Motor neuron (in vitro differentiated cells): ENCODE data around the gene CCDC182. TPM values are rescaled to one million over a fixed set of nuclear protein-coding genes. Genes with fewer than 3 reads are reported as not detected.

Experiments
- ATAC-seq, 8 experiments: fragments of 200-7000 bp; cut with Tn5 transposase; replicated peaks in 6 of 8; 2 replicates each; pipeline ENCODE4 v1.8.0; 2021; ENCODE audit warnings: mild to moderate bottlenecking in 8 of 8, moderate library complexity in 8 of 8
- H3K27ac ChIP-seq, 2 donors: fragments of 250-450 bp; sonication (Bioruptor Pico); 2 replicates each; pipeline ENCODE4 v1.9.0; 2021; ENCODE audit warnings: antibody characterized with exemption in 2 of 2, mild to moderate bottlenecking in 2 of 2, moderate library complexity in 1 of 2
- H3K4me1 ChIP-seq, 2 donors: fragments of 250-450 bp; sonication (Bioruptor Pico); replicated peaks in 1 of 2; 2 replicates each; pipeline ENCODE4 v1.6.1; 2021; ENCODE audit warnings: antibody characterized with exemption in 2 of 2, mild to moderate bottlenecking in 2 of 2, moderate library complexity in 1 of 2
- H3K4me3 ChIP-seq, 5 donors: fragments of 250-450 bp; sonication (Bioruptor Pico); 2 replicates each; pipeline ENCODE4 v1.9.0; 2021; ENCODE audit warnings: antibody characterized with exemption in 5 of 5, mild to moderate bottlenecking in 5 of 5, moderate library complexity in 4 of 5
- WGBS, 10 experiments: fragments of 450-650 bp; shearing (Covaris generic); methylation state at CpG; one replicate each; pipeline ENCODE4 v1.0.0; 2022; 5-methylcytosine and 5-hydroxymethylcytosine counted together
- in situ Hi-C, 9 experiments: fragments of 400-800 bp; cut with MboI; loops; one replicate each; pipeline ENCODE4 v1.15.0; 2021; ENCODE audit warnings: low sequenced_read_pairs in 9 of 9, low pct_unique_long_range_greater_than_20kb in 2 of 9; ENCODE audit not compliant: unreplicated experiment in 9 of 9
- total RNA-seq, 8 experiments: library from RNA; unstranded; fragments of 300-600 nt; gene quantifications; 2 replicates each; pipeline versions ENCODE4 v1.2.3 to v1.2.4, GENCODE V29; 2022

CCDC182 gene
- total RNA-seq, 8 experiments from 2014 or later = 0.25 to 0.76 TPM; not detected in 6

DNA sequence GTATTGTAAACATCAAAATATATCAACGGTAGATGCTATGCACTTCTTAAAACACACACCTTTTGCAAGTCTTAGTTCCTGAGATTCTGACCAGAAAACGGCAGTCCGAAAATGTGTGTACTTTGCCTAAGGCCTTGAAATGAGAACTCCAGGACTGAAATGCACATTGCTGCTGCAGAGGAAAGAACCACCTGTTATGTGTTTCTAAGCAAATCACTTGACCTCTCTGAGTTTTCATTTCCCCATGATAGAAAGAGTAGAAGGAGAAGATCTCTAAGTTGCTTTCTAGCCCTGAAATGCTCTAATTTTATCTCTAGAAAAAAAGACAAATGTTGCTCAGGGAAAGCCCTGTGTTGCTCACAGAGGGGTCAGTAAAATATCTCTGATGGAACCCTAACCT lies 9.9 kb downstream of the CCDC182 start:
- ATAC-seq = no peak
- in situ Hi-C loops = loop anchor here in 2 of 9 experiments (25.0 kb wide), 1 partner anchor 598 kb away; no protein-coding TSS in a partner anchor
- peaks cover 4 to 18% of the 10 kb centered on the region in 2 donors for H3K4me1 ChIP-seq
- no peak overlapping the region for H3K27ac ChIP-seq
- 8 to 100% (median 93%) methylated on average over 1 to 3 of the region's 3 CpGs for WGBS, 10 experiments
- H3K4me3 ChIP-seq = no peak overlapping the region

DNA sequence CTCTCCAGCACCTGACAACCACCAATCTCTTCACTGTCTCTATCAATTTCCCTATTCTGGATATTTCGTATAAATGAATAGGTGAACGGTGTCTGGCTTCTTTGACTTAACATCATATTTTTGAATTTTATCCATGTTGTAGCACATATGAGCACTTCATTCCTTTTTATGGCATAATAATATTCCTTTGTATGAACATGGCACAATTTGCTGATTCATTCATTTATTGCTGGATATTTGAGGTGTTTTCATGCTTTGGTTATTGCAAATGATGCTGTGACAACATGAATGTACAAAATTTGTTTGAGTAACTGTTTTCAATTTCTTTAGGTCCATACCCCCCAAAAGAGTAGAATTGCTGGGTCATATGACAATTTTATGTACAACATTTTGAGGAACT lies 12.0 kb downstream of the CCDC182 start:
- no peak for ATAC-seq
- Histone ChIP-seq H3K4me3 (no peak overlapping the region), H3K27ac (no peak overlapping the region), H3K4me1 (peaks cover 5 to 18% of the 10 kb centered on the region in 2 donors)
- in situ Hi-C loops = loop anchor here in 2 of 9 experiments (25.0 kb wide), 1 partner anchor 596 kb away; no protein-coding TSS in a partner anchor
- 47 to 100% (median 94%) methylated on average over 1 to 2 of the region's 2 CpGs; no CpG with 5 or more reads in 3 of the 10 experiments for WGBS, 10 experiments

DNA sequence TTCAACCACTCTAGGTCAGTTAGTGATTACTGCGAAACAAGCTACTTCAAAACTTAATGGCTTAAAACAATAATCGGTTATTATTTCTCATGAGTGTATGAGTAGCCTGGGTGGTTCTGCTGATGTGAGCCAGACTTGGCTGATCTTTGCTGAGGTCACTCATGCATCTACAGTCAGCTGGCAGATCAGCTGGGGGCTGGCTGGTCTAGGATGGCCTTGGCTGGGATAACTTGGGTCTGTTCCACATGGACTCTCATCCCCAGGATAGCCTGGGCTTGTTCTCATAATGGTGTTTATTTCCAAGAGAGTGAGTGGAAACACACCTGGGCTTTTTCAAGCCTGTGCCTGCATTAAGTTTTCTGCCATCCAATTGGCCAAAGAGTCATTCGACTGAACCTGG lies 13.0 kb downstream of the CCDC182 start:
- Histone ChIP-seq H3K27ac (no peak overlapping the region), H3K4me1 (peaks cover 15 to 25% of the 10 kb centered on the region in 2 donors), H3K4me3 (no peak overlapping the region)
- ATAC-seq = no peak
- in situ Hi-C loops = loop anchor here in 2 of 9 experiments (25.0 kb wide), 1 partner anchor 595 kb away; no protein-coding TSS in a partner anchor
- 20 to 100% (median 73%) methylated on average over 1 to 3 of the region's 3 CpGs; no CpG with 5 or more reads in 1 of the 10 experiments for WGBS, 10 experiments

DNA sequence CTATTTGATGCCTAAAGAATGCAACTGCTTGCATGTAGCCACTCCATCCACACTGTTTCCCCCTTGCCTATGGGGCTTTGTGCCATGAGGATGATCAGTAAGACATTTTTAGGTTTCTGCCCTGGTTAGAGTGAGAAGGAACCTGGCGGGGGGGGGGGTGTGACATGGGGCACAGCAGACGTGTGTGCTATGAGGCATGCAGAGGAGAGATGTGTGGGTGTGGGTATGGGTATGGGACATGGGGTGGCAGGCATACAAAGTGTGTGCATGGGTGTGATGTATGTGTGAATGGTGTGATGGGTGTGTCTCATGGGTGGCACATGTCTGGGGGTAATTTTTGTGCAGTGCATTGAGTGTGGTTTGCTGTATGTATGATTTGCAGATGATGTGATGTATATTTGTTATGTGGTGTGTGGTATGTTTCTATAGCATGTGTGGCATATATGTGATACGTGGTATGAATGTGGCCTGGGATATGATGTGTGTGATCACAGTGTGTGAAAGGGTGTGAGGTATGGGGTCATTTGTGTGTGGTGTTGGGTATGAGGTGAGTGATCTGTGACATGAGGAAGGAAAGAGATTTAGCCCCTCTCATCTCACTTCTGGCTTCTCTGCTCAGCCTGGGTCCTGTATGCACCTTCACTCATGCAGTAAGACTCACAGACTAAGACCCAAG lies 14.9 kb downstream of the CCDC182 start:
- ATAC-seq = no peak
- WGBS, 10 experiments = 0 to 29% methylated on average over 1 of the region's 3 CpGs; no CpG with 5 or more reads in 8 of the 10 experiments
- H3K4me1 ChIP-seq = peaks cover 30% of the 10 kb centered on the region in 2 donors
- no peak overlapping the region for H3K4me3 ChIP-seq
- in situ Hi-C loops = loop anchor here in 2 of 9 experiments (25.0 kb wide), 1 partner anchor 593 kb away; no protein-coding TSS in a partner anchor
- no peak overlapping the region for H3K27ac ChIP-seq

DNA sequence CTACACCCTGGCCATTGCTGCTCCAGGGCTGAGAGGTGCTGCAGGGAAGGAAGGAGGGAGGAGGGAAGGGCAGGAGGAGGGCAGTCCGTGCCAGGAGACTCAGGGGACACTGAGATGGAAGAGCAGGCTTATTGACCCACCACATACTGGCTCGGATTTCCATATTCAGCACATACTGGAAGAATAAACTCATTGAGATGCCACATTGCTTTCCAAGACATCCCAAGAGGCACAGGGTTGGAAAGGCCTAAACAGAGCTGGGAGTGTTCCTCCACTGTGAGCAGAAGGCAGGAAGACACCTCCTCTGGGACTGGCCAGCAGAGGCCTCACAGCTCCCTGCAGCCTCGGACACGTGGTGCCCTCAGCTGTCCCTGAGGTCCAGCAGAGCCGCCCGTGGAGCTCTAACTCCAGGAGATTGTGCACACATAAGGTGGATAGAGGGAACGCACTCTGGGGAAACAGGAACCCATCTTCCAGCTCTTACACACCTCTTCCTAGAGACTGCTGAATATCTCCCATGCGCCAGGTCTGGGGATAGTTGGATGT lies 17.4 kb downstream of the CCDC182 start:
- peak in 2 of 8 experiments; percentile 62 to 69 for ATAC-seq
- Histone ChIP-seq H3K27ac (no peak overlapping the region), H3K4me3 (no peak overlapping the region), H3K4me1 (peaks cover 37 to 51% of the 10 kb centered on the region in 2 donors)
- in situ Hi-C loops = loop anchor here in 2 of 9 experiments (25.0 kb wide), 1 partner anchor 590 kb away; no protein-coding TSS in a partner anchor
- WGBS, 10 experiments = 45 to 80% (median 60%) methylated on average over 1 to 4 of the region's 8 CpGs; no CpG with 5 or more reads in 7 of the 10 experiments

DNA sequence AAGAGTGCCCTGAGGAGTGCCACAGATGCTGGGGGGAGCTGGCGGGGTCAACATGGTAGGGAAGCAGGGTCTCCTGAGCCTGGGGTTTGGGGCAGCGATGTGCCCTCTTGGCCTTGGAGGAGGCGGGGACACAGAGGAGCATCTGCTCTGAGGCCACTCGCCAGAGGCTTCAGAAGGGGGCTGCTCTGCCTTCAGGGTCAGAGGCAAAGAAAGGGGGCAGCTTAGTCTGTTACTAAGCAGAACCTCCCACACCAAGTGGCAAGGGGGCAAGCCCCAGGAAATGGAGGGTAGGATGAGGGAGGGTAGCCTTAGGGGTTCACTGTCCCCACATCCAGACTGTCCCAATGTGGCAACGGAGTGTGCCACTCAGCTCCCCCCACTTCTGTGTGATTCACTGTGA lies 18.3 kb downstream of the CCDC182 start:
- 60 to 83% (median 82%) methylated on average over 2 of the region's 5 CpGs; no CpG with 5 or more reads in 7 of the 10 experiments for WGBS, 10 experiments
- ATAC-seq = no peak
- H3K4me1 ChIP-seq = peaks cover 46 to 59% of the 10 kb centered on the region in 2 donors
- no peak overlapping the region for H3K4me3 ChIP-seq
- peak overlapping the region in 1 of 2 donors; percentile 25 for H3K27ac ChIP-seq
- in situ Hi-C loops = loop anchor here in 2 of 9 experiments (25.0 kb wide), 1 partner anchor 590 kb away; no protein-coding TSS in a partner anchor

DNA sequence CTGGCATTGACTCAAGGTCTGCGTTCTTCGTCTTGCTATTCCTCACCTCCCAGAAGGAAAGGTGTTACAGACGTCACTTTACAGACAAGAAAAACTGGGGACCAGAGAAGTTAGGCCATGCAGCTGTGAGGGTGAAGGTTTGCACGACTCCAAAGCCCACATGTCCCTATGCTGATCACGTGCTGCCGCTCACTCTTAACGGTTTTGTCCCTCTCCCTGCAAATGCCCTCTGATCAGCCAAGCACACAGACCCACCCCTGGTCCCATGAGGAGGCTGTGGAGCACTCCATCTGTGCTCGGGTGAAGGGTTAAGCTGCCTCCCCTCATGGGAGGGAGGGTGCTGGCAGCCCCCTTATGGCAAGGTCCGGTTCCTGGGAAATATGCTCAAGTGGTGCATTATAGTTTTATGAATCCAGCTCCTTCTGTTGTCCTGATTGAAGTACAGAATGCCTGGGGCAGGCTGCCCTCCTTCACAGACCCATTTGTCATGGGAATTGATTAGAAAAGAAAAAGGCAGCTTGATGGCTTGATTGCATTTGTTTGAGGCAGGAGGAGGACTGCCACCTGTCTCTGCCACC lies 18.8 kb downstream of the CCDC182 start:
- Histone ChIP-seq H3K27ac (peak overlapping the region in 1 of 2 donors; percentile 25), H3K4me1 (peaks cover 48 to 59% of the 10 kb centered on the region in 2 donors), H3K4me3 (no peak overlapping the region)
- peak in 4 of 8 experiments; percentile 12 to 39 (median 37) for ATAC-seq
- 43 to 100% (median 59%) methylated on average over 1 to 9 of the region's 9 CpGs; no CpG with 5 or more reads in 2 of the 10 experiments for WGBS, 10 experiments
- in situ Hi-C loops = loop anchor here in 2 of 9 experiments (25.0 kb wide), 1 partner anchor 589 kb away; no protein-coding TSS in a partner anchor

DNA sequence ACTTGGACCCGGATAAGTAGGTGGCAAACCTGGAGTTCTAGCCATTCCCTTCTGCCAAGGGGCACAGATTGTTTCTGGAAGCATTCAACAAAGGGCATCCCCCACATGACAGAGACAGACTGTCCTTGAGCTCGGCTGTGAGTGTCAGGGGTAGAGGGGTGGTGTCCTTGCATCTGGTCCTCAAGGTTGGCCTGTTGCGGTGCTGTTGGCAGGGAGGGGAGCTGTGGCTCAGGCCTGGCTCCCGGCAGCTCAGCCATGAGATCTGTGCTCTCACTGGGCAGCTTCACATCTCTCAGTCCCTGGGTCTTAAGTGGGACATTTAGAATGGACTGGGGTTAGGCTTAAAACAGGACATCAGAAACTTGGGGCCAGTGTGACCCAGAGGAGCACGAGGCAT lies 20.4 kb downstream of the CCDC182 start:
- H3K27ac ChIP-seq = peak overlapping the region in 1 of 2 donors; percentile 76
- 83 to 100% (median 90%) methylated on average over 1 to 2 of the region's 5 CpGs; no CpG with 5 or more reads in 7 of the 10 experiments for WGBS, 10 experiments
- in situ Hi-C loops = loop anchor here in 2 of 9 experiments (25.0 kb wide), 1 partner anchor 587 kb away; no protein-coding TSS in a partner anchor
- H3K4me3 ChIP-seq = no peak overlapping the region
- no peak for ATAC-seq
- peaks cover 48 to 55% of the 10 kb centered on the region in 2 donors for H3K4me1 ChIP-seq

DNA sequence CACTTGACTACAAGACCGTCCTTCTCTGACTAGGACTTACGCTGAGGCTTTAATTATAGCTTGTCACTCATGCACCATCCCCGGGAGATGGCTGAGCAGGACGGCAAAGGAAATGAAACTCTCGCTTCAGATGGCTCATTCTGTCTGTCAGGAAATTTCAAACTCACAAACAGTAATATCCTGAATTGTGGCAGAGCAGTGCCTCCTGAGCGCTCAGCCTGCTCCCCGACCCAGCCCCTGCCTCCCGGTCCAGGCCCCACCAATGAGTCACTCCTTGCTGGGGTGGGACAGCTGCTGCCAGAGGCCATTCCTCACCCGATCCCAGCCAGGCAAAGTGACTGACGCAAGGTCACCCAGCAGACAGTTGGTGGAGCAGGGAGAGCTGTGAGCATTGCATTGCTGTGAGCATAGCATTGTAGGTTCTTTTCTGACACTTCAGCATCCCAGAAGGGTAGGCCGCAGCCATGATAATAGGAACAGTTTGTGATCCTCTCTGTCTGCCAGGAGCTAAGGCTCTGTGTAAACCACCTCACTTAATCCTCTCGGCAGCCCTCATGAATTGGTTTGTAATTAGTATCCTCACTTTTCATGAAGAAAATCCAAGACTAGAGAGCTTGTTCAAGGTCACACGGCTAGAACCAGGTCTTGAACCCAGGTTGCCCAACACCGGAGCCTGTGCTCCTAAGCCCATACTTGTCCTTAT lies 20.9 kb downstream of the CCDC182 start:
- peaks cover 48 to 55% of the 10 kb centered on the region in 2 donors for H3K4me1 ChIP-seq
- WGBS, 10 experiments = 33 to 100% (median 74%) methylated on average over 1 to 8 of the region's 14 CpGs; no CpG with 5 or more reads in 3 of the 10 experiments
- in situ Hi-C loops = no loop called here
- H3K27ac ChIP-seq = peak overlapping the region in 1 of 2 donors; percentile 76
- ATAC-seq = peak in 7 of 8 experiments; percentile 85 to 90 (median 88)
- no peak overlapping the region for H3K4me3 ChIP-seq

DNA sequence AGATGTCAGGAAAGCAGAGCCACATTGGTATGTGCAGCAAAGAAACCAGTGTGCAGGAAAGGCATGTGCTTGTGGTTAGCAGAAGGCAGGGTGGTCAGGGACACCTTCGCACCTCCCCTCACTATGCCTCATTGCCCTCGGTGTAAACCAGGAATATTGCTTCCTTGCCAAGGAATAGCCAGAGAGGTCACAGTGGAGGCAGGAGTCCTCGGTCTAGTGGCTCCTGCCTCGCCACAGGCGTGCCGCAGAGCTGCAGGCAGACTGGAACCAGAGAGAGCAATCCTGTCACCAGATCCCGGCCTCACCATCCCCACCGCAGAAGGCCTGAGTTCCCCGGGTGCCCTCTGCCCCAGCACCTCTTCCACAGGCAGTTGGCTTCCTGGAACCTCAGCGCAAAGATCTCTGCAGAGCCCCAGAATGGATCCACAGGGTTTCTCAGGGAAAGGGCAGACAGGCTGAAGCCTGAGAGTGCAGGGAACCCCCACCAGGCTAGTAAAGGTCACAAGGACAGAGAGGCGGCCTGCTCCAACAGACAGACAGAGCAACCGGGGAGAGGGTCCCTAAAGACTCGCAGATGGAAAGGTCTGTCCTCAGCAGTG lies 21.6 kb downstream of the CCDC182 start:
- peak overlapping the region in 1 of 2 donors; percentile 76 for H3K27ac ChIP-seq
- H3K4me3 ChIP-seq = no peak overlapping the region
- H3K4me1 ChIP-seq = peaks cover 48 to 55% of the 10 kb centered on the region in 2 donors
- 33 to 90% (median 60%) methylated on average over 1 to 6 of the region's 13 CpGs; no CpG with 5 or more reads in 5 of the 10 experiments for WGBS, 10 experiments
- no peak for ATAC-seq
- in situ Hi-C loops = no loop called here

DNA sequence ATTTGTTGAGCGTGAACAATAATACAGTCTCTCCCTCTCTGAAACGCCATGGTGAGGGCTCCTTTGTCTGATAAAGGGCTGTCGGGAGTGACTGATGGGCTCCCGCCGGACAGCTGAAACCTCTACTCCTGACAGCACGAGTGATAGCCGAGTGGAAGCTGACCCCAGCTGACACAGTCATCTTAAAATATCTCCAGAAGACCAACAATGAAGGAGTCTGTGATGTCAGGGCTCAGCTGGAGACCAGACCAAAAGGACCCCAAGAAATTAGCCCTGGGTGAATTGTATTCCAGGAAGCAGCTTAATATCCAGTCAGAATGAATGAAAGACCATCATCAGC lies 22.4 kb downstream of the CCDC182 start:
- ATAC-seq = peak in 5 of 8 experiments; percentile 16 to 46 (median 34)
- Histone ChIP-seq H3K27ac (peak overlapping the region in 1 of 2 donors; percentile 76), H3K4me3 (no peak overlapping the region), H3K4me1 (peaks cover 46 to 50% of the 10 kb centered on the region in 2 donors)
- 20 to 100% (median 52%) methylated on average over 2 to 7 of the region's 7 CpGs; no CpG with 5 or more reads in 2 of the 10 experiments for WGBS, 10 experiments
- in situ Hi-C loops = no loop called here
